Fibroblast of villous mesenchyme (primary cell): ENCODE results near the gene TNNI3. TPM values are rescaled to one million over a fixed set of nuclear protein-coding genes. Genes with fewer than 3 reads are reported as not detected.
A peak's percentile ranks its signal among the peaks of the same experiment; 100 is the strongest.

Experiments used
- DNase-seq: peaks from one replicate; pipeline ENCODE4 v3.0.0-alpha.2; 2010; ENCODE audit warnings: low read depth
- H3K4me3 ChIP-seq: 2 replicates; pipeline ENCODE4 v1.5.1; 2011; ENCODE audit warnings: low read depth, mild to moderate bottlenecking, low read length
- CTCF ChIP-seq: IDR thresholded peaks from 2 replicates; pipeline ENCODE4 v1.5.1; 2012; ENCODE audit warnings: low read depth, mild to moderate bottlenecking, low read length; ENCODE audit not compliant: insufficient read depth
- total RNA-seq: library from RNA; depleted of rRNA; stranded (reverse); fragments of >200 nt; gene quantifications from 2 replicates; pipeline ENCODE4 v1.2.3, GENCODE V29; 2012

TNNI3 gene
- total RNA-seq, 1 donor: not detected

- TF ChIP-seq CTCF: no peak
- DNase-seq: no peak
- H3K4me3 ChIP-seq: no peak overlapping the region
Measured at GRCh38 chr19:55196803-55197202, 39.3 kb upstream of the TNNI3 start.

GRCh38 chr19:55193481-55193880, 35.9 kb upstream of the TNNI3 start:
- H3K4me3 ChIP-seq: no peak overlapping the region
- no peak for DNase-seq
- TF ChIP-seq CTCF: no peak

- no peak overlapping the region for H3K4me3 ChIP-seq
- peak; percentile 92 for DNase-seq
- no peak for TF ChIP-seq CTCF
Measured at GRCh38 chr19:55189403-55189835, 31.9 kb upstream of the TNNI3 start.

GRCh38 chr19:55188625-55189024, 31.1 kb upstream of the TNNI3 start:
- H3K4me3 ChIP-seq: no peak overlapping the region
- no peak for DNase-seq
- TF ChIP-seq CTCF: no peak

GRCh38 chr19:55186080-55186479, 28.5 kb upstream of the TNNI3 start:
- no peak overlapping the region for H3K4me3 ChIP-seq
- TF ChIP-seq CTCF: no peak
- DNase-seq: no peak

GRCh38 chr19:55181740-55182139, 24.2 kb upstream of the TNNI3 start:
- DNase-seq: no peak
- no peak for TF ChIP-seq CTCF
- H3K4me3 ChIP-seq: no peak overlapping the region
